Measurements from ENCODE around the gene EXOSC2. TPM values are rescaled to one million over a fixed set of nuclear protein-coding genes. Genes with fewer than 3 reads are reported as not detected.

EXOSC2 gene
- total and polyA plus RNA-seq, 2 of the 13 experiments (the other 11 are each of a cell fraction or from before 2014, with no cell fraction given) = 27.5 to 63.8 TPM

DNA sequence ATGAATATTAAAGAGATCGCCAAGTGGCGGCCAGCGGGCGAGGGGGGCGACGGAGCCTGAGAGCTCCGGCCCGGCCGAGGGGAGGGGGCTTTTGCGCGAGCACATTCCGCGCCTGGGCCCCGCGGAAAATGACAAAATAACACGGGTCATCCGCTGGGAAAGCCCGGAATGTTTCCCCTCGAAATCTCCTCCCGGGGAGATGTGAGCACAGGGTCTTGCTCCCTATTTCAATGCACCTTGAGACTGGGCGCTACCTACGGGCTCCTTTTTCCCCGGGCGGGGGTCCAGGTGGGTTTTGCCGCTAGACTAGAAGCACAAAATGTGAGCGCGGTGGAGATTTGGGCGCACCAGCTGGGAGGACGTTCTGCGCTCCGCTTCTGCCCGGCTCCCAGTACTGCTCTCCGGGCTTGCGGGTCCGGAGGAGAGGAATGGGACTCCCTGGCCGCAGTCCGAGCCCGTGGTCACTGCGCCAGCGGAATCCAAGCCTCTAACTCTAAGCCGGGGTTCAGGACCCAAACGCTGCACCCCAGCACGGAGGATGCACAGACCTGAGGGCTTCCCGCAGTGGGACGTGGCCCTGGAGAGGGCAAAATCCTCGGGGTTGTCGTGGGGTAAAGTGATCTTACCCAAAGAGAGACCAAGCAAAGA is 32.0 kb upstream of the EXOSC2 start:
- peaks cover 29% of the 10 kb centered on the region for H3K4me1 ChIP-seq (ENCODE audit: insufficient read depth, low read length)
- H3K27me3 ChIP-seq (ENCODE audit: control insufficient read depth in 1 of 2, insufficient read depth in 2 of 2, low read length in 2 of 2) = peaks cover 25 to 93% of the 10 kb centered on the region in 2 experiments
- H3K4me3 ChIP-seq (replicated peaks in 1 of 3; ENCODE audit: insufficient read depth in 1 of 3, low read depth in 2 of 3, low read length in 3 of 3) = peak overlapping the region in 2 of 3 experiments; percentile 45 to 61; a peak in 1 of 6 replicates
- no peaks in the 10 kb centered on the region for H3K36me3 ChIP-seq (replicated peaks in 1 of 2; ENCODE audit: control insufficient read depth in 1 of 2, insufficient read depth in 2 of 2, low read length in 2 of 2)
- ATAC-seq (peak; percentile 17; the same call in 2 of the 3 replicates), FAIRE-seq (no peak), DNase-seq (ENCODE audit: low spot score) (no peak)
- no peaks in the 10 kb centered on the region for H3K79me2 ChIP-seq (ENCODE audit: insufficient read depth, low read length)
- peaks cover 4% of the 10 kb centered on the region; the same call in 1 of the 2 replicates for H4K20me1 ChIP-seq (ENCODE audit: insufficient read depth, low read length)
- intact Hi-C loops (cut with micrococcal nuclease; ENCODE audit: unreplicated experiment) (no loop called here), in situ Hi-C loops (cut with HindIII; ENCODE audit: extremely low pct_ligation_motif_present, low pct_unique_long_range_greater_than_20kb) (no loop called here)
- no TSS peak for BruUV-seq (replicated peaks)
- H3K4me2 ChIP-seq (ENCODE audit: low read depth, low read length) = peak overlapping the region; percentile 70
- no peak overlapping the region for H2AFZ ChIP-seq (ENCODE audit: low read length)
- ChIA-PET CTCF (ENCODE audit: low intra/inter-chr PET ratio, low total read pairs) (no interaction called here), POLR2A (no interaction called here)
- no peak overlapping the region for H3K9ac ChIP-seq (ENCODE audit: insufficient read depth, low read depth, low read length)
- H3K27ac ChIP-seq (ENCODE audit: extremely low read length, insufficient read depth, low read length) = no peak overlapping the region
- TF ChIP-seq ZNF564 (CRISPR knock-in tag; IDR thresholded peaks at IDR 0.05) (no peak), SP1 (IDR thresholded peaks at IDR 0.05) (no peak), SP1 (CRISPR knock-in tag; IDR thresholded peaks at IDR 0.05) (no peak), TBL1XR1 (IDR thresholded peaks at IDR 0.05; ENCODE audit: borderline replicate concordance, low read length, partially characterized antibody) (no peak), EZH2 (conservative IDR thresholded peaks at IDR 0.05; ENCODE audit: low read depth, low read length) (peak; percentile 61), ZNF768 (CRISPR knock-in tag; IDR thresholded peaks at IDR 0.05) (no peak), PHF5A (CRISPR knock-in tag; IDR thresholded peaks at IDR 0.05; ENCODE audit: low read depth, unreplicated experiment) (no peak), HNRNPLL (IDR thresholded peaks at IDR 0.05; ENCODE audit: low read depth, low read length, poor library complexity, severe bottlenecking) (peak; percentile 38), THYN1 (CRISPR knock-in tag; IDR thresholded peaks at IDR 0.05; ENCODE audit: borderline replicate concordance, low read depth) (no peak), KDM2A (CRISPR knock-in tag; IDR thresholded peaks at IDR 0.05; ENCODE audit: borderline replicate concordance, low read depth) (no peak)
- TF ChIP-seq, protein P1, sequence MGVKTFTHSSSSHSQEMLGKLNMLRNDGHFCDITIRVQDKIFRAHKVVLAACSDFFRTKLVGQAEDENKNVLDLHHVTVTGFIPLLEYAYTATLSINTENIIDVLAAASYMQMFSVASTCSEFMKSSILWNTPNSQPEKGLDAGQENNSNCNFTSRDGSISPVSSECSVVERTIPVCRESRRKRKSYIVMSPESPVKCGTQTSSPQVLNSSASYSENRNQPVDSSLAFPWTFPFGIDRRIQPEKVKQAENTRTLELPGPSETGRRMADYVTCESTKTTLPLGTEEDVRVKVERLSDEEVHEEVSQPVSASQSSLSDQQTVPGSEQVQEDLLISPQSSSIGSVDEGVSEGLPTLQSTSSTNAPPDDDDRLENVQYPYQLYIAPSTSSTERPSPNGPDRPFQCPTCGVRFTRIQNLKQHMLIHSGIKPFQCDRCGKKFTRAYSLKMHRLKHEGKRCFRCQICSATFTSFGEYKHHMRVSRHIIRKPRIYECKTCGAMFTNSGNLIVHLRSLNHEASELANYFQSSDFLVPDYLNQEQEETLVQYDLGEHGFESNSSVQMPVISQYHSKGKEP (CRISPR knock-in tag; IDR thresholded peaks at IDR 0.05) = no peak
- TF ChIP-seq, protein P2, sequence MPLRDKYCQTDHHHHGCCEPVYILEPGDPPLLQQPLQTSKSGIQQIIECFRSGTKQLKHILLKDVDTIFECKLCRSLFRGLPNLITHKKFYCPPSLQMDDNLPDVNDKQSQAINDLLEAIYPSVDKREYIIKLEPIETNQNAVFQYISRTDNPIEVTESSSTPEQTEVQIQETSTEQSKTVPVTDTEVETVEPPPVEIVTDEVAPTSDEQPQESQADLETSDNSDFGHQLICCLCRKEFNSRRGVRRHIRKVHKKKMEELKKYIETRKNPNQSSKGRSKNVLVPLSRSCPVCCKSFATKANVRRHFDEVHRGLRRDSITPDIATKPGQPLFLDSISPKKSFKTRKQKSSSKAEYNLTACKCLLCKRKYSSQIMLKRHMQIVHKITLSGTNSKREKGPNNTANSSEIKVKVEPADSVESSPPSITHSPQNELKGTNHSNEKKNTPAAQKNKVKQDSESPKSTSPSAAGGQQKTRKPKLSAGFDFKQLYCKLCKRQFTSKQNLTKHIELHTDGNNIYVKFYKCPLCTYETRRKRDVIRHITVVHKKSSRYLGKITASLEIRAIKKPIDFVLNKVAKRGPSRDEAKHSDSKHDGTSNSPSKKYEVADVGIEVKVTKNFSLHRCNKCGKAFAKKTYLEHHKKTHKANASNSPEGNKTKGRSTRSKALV (CRISPR knock-in tag; IDR thresholded peaks at IDR 0.05) = peak; percentile 60
- TF ChIP-seq, protein P3, sequence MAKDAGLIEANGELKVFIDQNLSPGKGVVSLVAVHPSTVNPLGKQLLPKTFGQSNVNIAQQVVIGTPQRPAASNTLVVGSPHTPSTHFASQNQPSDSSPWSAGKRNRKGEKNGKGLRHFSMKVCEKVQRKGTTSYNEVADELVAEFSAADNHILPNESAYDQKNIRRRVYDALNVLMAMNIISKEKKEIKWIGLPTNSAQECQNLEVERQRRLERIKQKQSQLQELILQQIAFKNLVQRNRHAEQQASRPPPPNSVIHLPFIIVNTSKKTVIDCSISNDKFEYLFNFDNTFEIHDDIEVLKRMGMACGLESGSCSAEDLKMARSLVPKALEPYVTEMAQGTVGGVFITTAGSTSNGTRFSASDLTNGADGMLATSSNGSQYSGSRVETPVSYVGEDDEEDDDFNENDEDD (CRISPR knock-in tag; IDR thresholded peaks at IDR 0.05; ENCODE audit: borderline replicate concordance) = no peak
- no peaks in the 10 kb centered on the region for H3K9me3 ChIP-seq (ENCODE audit: low read length)
- WGBS (ENCODE audit: low lambda C conversion rate) = 0% methylated on average over 3 of the region's 47 CpGs
